ENCODE results near the gene CYSRT1. TPM values are rescaled to one million over a fixed set of nuclear protein-coding genes. Genes with fewer than 3 reads are reported as not detected.
A peak's percentile ranks its signal among the peaks of the same experiment; 100 is the strongest.

The CYSRT1 gene
- total and polyA plus RNA-seq, 2 donors (not counting 1 experiment from before 2014, with no cell fraction given): 0.22 to 0.51 TPM

DNA sequence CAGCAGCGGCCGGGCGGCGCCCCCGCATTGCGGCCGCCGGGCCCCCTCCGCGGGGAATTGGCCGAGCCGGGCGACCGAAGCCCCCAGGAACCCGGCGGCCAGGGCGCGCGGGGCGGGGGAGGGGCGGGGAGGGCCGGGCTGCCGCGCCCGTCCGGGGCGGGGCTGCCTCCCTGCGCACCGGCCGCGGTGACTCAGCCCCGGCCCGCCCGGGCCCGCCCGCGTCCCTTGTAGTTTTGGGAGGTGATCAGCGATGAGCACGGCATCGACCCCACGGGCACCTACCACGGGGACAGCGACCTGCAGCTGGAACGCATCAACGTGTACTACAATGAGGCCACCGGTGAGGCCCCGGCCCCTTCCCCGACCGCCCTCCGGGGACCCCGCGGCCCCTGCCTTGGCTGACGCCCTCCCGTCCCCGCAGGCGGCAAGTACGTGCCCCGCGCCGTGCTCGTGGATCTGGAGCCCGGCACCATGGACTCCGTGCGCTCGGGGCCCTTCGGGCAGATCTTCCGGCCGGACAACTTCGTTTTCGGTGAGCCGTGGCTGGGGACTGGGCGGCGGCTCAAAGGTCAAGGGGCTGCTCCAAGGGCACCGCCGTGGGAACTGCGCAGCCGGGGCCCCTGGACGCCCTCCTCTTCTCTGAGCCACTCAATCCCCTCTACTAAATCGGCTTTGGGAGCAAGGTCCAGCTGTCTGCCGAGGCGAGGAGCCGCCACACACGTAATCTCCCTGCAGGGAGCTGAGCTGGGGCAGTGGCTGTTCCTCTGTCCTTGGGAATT lies 16.7 kb downstream of the CYSRT1 start:
- ChIA-PET POLR2A (interaction anchor here (0.7 to 2.1 kb wide), 15 partner anchors 12 to 340 kb away, joined by 3 to 29 read pairs (median 4); partner anchors contain the start of genes NELFB, NRARP, PAXX and RNF224), CTCF (interaction anchor here (1.0 to 8.9 kb wide), 6 partner anchors 13 to 177 kb away, joined by 3 to 76 read pairs (median 8); partner anchors contain the start of genes ANAPC2, CYSRT1, NELFB and RNF208)
- Mint-ChIP-seq H3K27me3 (no peaks in the 10 kb centered on the region), H3K27ac (peak overlapping the region; percentile 82), H3K4me3 (peak overlapping the region; percentile 92), H3K4me1 (peaks cover 38% of the 10 kb centered on the region), H3K9me3 (ENCODE audit: insufficient read depth) (no peaks in the 10 kb centered on the region)
- H3K9me3 ChIP-seq (ENCODE audit: control extremely low read depth in 1 of 3, control insufficient read depth in 2 of 3, insufficient read depth in 1 of 3, low read length in 2 of 3): no peaks in the 10 kb centered on the region
- H3K79me2 ChIP-seq (ENCODE audit: control insufficient read depth, insufficient read depth, low read length): peaks cover 56% of the 10 kb centered on the region
- WGBS (ENCODE audit: insufficient coverage): 7% methylated on average over 73 of the region's 83 CpGs
- H3K4me1 ChIP-seq (ENCODE audit: control insufficient read depth in 2 of 2, insufficient read depth in 2 of 2, low read length in 2 of 2): peaks cover 23 to 46% of the 10 kb centered on the region in 2 donors
- peak overlapping the region; percentile 54 to 77 for H3K27ac ChIP-seq (ENCODE audit: low read length in 2 of 2)
- H2AFZ ChIP-seq (ENCODE audit: insufficient read depth, low read depth, low read length, poor library complexity, severe bottlenecking): no peak overlapping the region
- no peaks in the 10 kb centered on the region for H3K27me3 ChIP-seq (replicated peaks in 1 of 4; ENCODE audit: control extremely low read depth in 1 of 4, control insufficient read depth in 3 of 4, insufficient read depth in 4 of 4, low read length in 3 of 4)
- H3K9ac ChIP-seq (ENCODE audit: low read length): peak overlapping the region; percentile 80
- TF ChIP-seq, protein P1, sequence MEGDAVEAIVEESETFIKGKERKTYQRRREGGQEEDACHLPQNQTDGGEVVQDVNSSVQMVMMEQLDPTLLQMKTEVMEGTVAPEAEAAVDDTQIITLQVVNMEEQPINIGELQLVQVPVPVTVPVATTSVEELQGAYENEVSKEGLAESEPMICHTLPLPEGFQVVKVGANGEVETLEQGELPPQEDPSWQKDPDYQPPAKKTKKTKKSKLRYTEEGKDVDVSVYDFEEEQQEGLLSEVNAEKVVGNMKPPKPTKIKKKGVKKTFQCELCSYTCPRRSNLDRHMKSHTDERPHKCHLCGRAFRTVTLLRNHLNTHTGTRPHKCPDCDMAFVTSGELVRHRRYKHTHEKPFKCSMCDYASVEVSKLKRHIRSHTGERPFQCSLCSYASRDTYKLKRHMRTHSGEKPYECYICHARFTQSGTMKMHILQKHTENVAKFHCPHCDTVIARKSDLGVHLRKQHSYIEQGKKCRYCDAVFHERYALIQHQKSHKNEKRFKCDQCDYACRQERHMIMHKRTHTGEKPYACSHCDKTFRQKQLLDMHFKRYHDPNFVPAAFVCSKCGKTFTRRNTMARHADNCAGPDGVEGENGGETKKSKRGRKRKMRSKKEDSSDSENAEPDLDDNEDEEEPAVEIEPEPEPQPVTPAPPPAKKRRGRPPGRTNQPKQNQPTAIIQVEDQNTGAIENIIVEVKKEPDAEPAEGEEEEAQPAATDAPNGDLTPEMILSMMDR (IDR thresholded peaks at IDR 0.05): no peak
- H4K20me1 ChIP-seq (ENCODE audit: control insufficient read depth, insufficient read depth, low read length, poor library complexity, severe bottlenecking): peaks cover 51% of the 10 kb centered on the region
- DNase-seq (peak; percentile 50), ATAC-seq (ENCODE audit: low read depth) (peak; percentile 13)
- peak overlapping the region; percentile 96 for H3K4me2 ChIP-seq (replicated peaks; ENCODE audit: low read depth, low read length, poor library complexity, severe bottlenecking)
- peaks cover 0 to 20% of the 10 kb centered on the region in 2 experiments for H3K36me3 ChIP-seq (replicated peaks in 1 of 2; ENCODE audit: control extremely low read depth in 1 of 2, control insufficient read depth in 1 of 2, extremely low read depth in 1 of 2, insufficient read depth in 2 of 2, low read length in 1 of 2)
- intact Hi-C loops (cut with micrococcal nuclease): loop anchor here (1.0 kb wide), 5 partner anchors 14 to 154 kb away; partner anchors contain the start of genes ANAPC2, NELFB, SSNA1 and TPRN
- H3K4me3 ChIP-seq (ENCODE audit: control extremely low read depth in 1 of 5, extremely low read depth in 1 of 5, insufficient read depth in 1 of 5, low read depth in 2 of 5, low read length in 4 of 5): peak overlapping the region; percentile 26 to 76 (median 55)
